K562 (cell line): ENCODE measurements around the gene SBNO1. TPM values are rescaled to one million over a fixed set of nuclear protein-coding genes. Genes with fewer than 3 reads are reported as not detected.

Source experiments
- ATAC-seq: fragments of 200-7000 bp; cut with Tn5 transposase; 3 replicates; pipeline ENCODE4 v1.9.1; 2020; ENCODE audit warnings: moderate library complexity
- BruUV-seq: library from RNA; stranded (reverse); fragments of 400-500 nt; replicated peaks from 2 replicates; lab custom pipeline; 2021; lab: Mats Ljungman, UMichigan
- CTCF ChIA-PET: fragments of 300-600 bp; formaldehyde crosslinking; extraction: SDS; loops from one replicate; lab custom pipeline; 2021; ENCODE audit warnings: low intra/inter-chr PET ratio; lab: Yijun Ruan, JAX
- POLR2A ChIA-PET: fragments of 300-600, 350-650 bp; sonication (Branson Sonifier 250); formaldehyde crosslinking; extraction: SDS; loops from one replicate; lab custom pipeline; 2021; ENCODE audit warnings: antibody characterized with exemption, inconsistent platforms; lab: Yijun Ruan, JAX
- DNase-seq, 4 experiments: peaks; one replicate each; pipeline versions ENCODE4 v3.0.0 to v3.0.0-alpha.2; 2011 to 2018; ENCODE audit warnings: low spot score in 3 of 4, mixed read lengths in 3 of 4; ENCODE audit errors: extremely low read depth in 1 of 4
- FAIRE-seq: peaks from 2 replicates; lab custom pipeline; 2011; peaks lifted over from hg19 to GRCh38; lab: Jason Lieb, UNC
- H2AFZ ChIP-seq: 2 replicates; pipeline ENCODE4 v1.6.0; 2011; ENCODE audit warnings: low read depth, low read length, control low read depth, inconsistent platforms
- H3K27ac ChIP-seq: fragments of 200-600 bp; 3 replicates; pipeline ENCODE4 v1.8.0; 2011; ENCODE audit warnings: low read depth, mild to moderate bottlenecking, control low read depth, inconsistent platforms, low read length, moderate library complexity, mixed read lengths; ENCODE audit errors: extremely low read depth
- H3K27me3 ChIP-seq, 2 experiments: fragments of 300-600 bp in 1 of 2; 2 replicates in 1 of 2; 3 replicates in 1 of 2; pipeline versions ENCODE4 v1.6.0 to v1.8.0; 2011; ENCODE audit warnings: inconsistent platforms in 2 of 2, low read length in 2 of 2, mild to moderate bottlenecking in 1 of 2, mixed read lengths in 1 of 2, moderate library complexity in 1 of 2; ENCODE audit not compliant: control insufficient read depth in 2 of 2, insufficient read depth in 2 of 2
- H3K36me3 ChIP-seq: fragments of 300-600 bp; 3 replicates; pipeline ENCODE4 v1.8.0; 2011; ENCODE audit warnings: mild to moderate bottlenecking, low read length, inconsistent platforms; ENCODE audit not compliant: control insufficient read depth, insufficient read depth
- H3K4me1 ChIP-seq, 2 experiments: fragments of 200-600 bp in 1 of 2; replicated peaks in 1 of 2; 2 replicates in 1 of 2; 3 replicates in 1 of 2; pipeline versions ENCODE4 v1.5.1 to v1.8.0; 2011; ENCODE audit warnings: inconsistent platforms in 2 of 2, low read length in 2 of 2, mild to moderate bottlenecking in 1 of 2, mixed read lengths in 1 of 2, moderate library complexity in 1 of 2; ENCODE audit not compliant: control insufficient read depth in 2 of 2, insufficient read depth in 2 of 2
- H3K4me2 ChIP-seq: 2 replicates; pipeline ENCODE4 v1.6.1; 2011; ENCODE audit warnings: low read length, control low read depth, inconsistent platforms, mixed read lengths; ENCODE audit not compliant: insufficient read depth
- H3K4me3 ChIP-seq: fragments of 200-600 bp; sonication (generic), shearing (Covaris generic); 2 replicates; pipeline ENCODE4 v1.5.1; 2016; ENCODE audit warnings: control low read depth, inconsistent platforms
- H3K79me2 ChIP-seq: fragments of 200-600 bp; 3 replicates; pipeline ENCODE4 v1.8.0; 2011; ENCODE audit warnings: low read length, inconsistent platforms; ENCODE audit not compliant: control insufficient read depth, insufficient read depth
- H3K9ac ChIP-seq, 2 experiments: 2 replicates each; pipeline versions ENCODE4 v1.6.0 to v1.6.1; 2011; ENCODE audit warnings: low read depth in 2 of 2, low read length in 2 of 2, control low read depth in 1 of 2, inconsistent platforms in 1 of 2, mild to moderate bottlenecking in 1 of 2, mixed read lengths in 1 of 2; ENCODE audit not compliant: insufficient read depth in 1 of 2
- H3K9me1 ChIP-seq: one replicate; pipeline ENCODE4 v1.6.0; 2011; ENCODE audit warnings: inconsistent platforms, mild to moderate bottlenecking, low read length, moderate library complexity; ENCODE audit not compliant: control insufficient read depth, insufficient read depth
- H3K9me3 ChIP-seq: replicated peaks from 2 replicates; pipeline ENCODE4 v1.5.1; 2011; ENCODE audit warnings: low read depth, low read length, inconsistent platforms; ENCODE audit not compliant: control insufficient read depth, insufficient read depth
- H4K20me1 ChIP-seq: replicated peaks from 2 replicates; pipeline ENCODE4 v1.6.1; 2011; ENCODE audit warnings: low read length, inconsistent platforms, mixed read lengths; ENCODE audit not compliant: control insufficient read depth, insufficient read depth
- ATF7 ChIP-seq: fragments of 450-650 bp; IDR thresholded peaks from 2 replicates; pipeline ENCODE4 v1.7.1; 2014; ENCODE audit warnings: mild to moderate bottlenecking, moderate library complexity
- CBFB ChIP-seq: sonication (generic); formaldehyde crosslinking; IDR thresholded peaks from 2 replicates; pipeline ENCODE4 v1.4.0; 2020; ENCODE audit warnings: mild to moderate bottlenecking, missing genetic modification reagents
- EGR1 ChIP-seq: fragments of 450-650 bp; conservative IDR thresholded peaks from 2 replicates; pipeline ENCODE4 v1.6.1; 2017; ENCODE audit warnings: mild to moderate bottlenecking
- HLTF ChIP-seq: fragments of 450-650 bp; IDR thresholded peaks from 2 replicates; pipeline ENCODE4 v1.6.1; 2016
- HNRNPLL ChIP-seq: fragments of 200-400 bp; formaldehyde crosslinking; IDR thresholded peaks from 2 replicates; pipeline ENCODE4 v1.6.1; 2017; ENCODE audit warnings: low read length, low read depth, mild to moderate bottlenecking; ENCODE audit not compliant: poor library complexity, severe bottlenecking
- PCBP1 ChIP-seq: fragments of 200-400 bp; formaldehyde crosslinking; IDR thresholded peaks from 2 replicates; pipeline ENCODE4 v1.6.1; 2018; ENCODE audit warnings: mild to moderate bottlenecking, low read depth, low read length; ENCODE audit not compliant: poor library complexity, severe bottlenecking
- SIN3A ChIP-seq, 2 experiments: fragments of 150-350 bp in 1 of 2; IDR thresholded peaks; 2 replicates each; pipeline ENCODE4 v1.6.1; 2011 to 2016; ENCODE audit warnings: borderline replicate concordance in 2 of 2, low read depth in 2 of 2, low read length in 2 of 2, mild to moderate bottlenecking in 2 of 2, moderate library complexity in 2 of 2; ENCODE audit not compliant: control insufficient read depth in 1 of 2
- TCF7L2 ChIP-seq: fragments of 150-350 bp; IDR thresholded peaks from 2 replicates; pipeline ENCODE4 v1.6.1; 2016; ENCODE audit warnings: low read depth, mild to moderate bottlenecking, low read length, moderate library complexity
- ZBTB1 ChIP-seq: sonication (generic); formaldehyde crosslinking; IDR thresholded peaks from 2 replicates; pipeline ENCODE4 v1.8.1; 2023; ENCODE audit warnings: missing genetic modification reagents, low read depth, mild to moderate bottlenecking, borderline replicate concordance
- WGBS: fragments of 100-300 bp; shearing (Covaris generic); methylation state at CpG from one replicate; pipeline ENCODE4 v1.1.6; 2016; ENCODE audit warnings: low coverage, mixed read lengths; ENCODE audit not compliant: insufficient coverage; ENCODE audit errors: missing lambda C conversion rate; 5-methylcytosine and 5-hydroxymethylcytosine counted together
- in situ Hi-C: fragments of 300-500 bp; cut with MboI; formaldehyde crosslinking; loops from 4 replicates; pipeline ENCODE4 v1.15.0; 2018; ENCODE audit warnings: inconsistent platforms, mixed read lengths
- intact Hi-C: fragments of 100-400 bp; cut with micrococcal nuclease; formaldehyde crosslinking; loops from 2 replicates; pipeline ENCODE4 v1.14.2; 2022
- polyA plus RNA-seq, 8 experiments: library from polyadenylated mRNA; depleted of rRNA in 4 of 8; stranded (reverse) in 5 of 8; unstranded in 3 of 8; fragments of >200 nt; fragmentation: Nextera tagmentation in 2 of 8; fragmentation: Illumina TruSeq in 1 of 8; extraction: Ambion mirVana in 2 of 8; extraction: Trizol in 1 of 8; gene quantifications; 2 replicates each; pipeline versions ENCODE4 v1.2.1 to v1.2.3, GENCODE V29; 2011 to 2014; ENCODE audit warnings: inconsistent platforms in 1 of 8, missing spikeins in 1 of 8
- total RNA-seq, 7 experiments: library from RNA; depleted of rRNA in 6 of 7; stranded (reverse); fragments of >200 nt in 6 of 7; fragmentation: Illumina TruSeq in 2 of 7; extraction: Trizol in 2 of 7; gene quantifications; 2 replicates each; pipeline versions ENCODE4 v1.2.1 to v1.2.3, GENCODE V29; 2011 to 2021; ENCODE audit warnings: low replicate concordance in 1 of 7
- TF ChIP-seq, protein P1 (sequence below): fragments of 450-650 bp; IDR thresholded peaks from 2 replicates; pipeline ENCODE4 v1.6.1; 2017; ENCODE audit warnings: antibody characterized with exemption
- TF ChIP-seq, protein P2 (sequence below): sonication (generic); formaldehyde crosslinking; IDR thresholded peaks from 2 replicates; pipeline ENCODE4 v1.9.0; 2022; ENCODE audit warnings: mild to moderate bottlenecking, missing genetic modification reagents
- TF ChIP-seq, protein P3 (sequence below): fragments of 200-800 bp; sonication (Bioruptor generic); IDR thresholded peaks from 2 replicates; pipeline ENCODE4 v1.6.1; 2016; ENCODE audit warnings: missing genetic modification characterization, missing compliant biosample characterization

Gene SBNO1
- total and polyA plus RNA-seq, 9 of the 15 experiments (the other 6 are each of a cell fraction or from before 2014, with no cell fraction given) = 14.9 to 77.1 (median 35.9) TPM

DNA sequence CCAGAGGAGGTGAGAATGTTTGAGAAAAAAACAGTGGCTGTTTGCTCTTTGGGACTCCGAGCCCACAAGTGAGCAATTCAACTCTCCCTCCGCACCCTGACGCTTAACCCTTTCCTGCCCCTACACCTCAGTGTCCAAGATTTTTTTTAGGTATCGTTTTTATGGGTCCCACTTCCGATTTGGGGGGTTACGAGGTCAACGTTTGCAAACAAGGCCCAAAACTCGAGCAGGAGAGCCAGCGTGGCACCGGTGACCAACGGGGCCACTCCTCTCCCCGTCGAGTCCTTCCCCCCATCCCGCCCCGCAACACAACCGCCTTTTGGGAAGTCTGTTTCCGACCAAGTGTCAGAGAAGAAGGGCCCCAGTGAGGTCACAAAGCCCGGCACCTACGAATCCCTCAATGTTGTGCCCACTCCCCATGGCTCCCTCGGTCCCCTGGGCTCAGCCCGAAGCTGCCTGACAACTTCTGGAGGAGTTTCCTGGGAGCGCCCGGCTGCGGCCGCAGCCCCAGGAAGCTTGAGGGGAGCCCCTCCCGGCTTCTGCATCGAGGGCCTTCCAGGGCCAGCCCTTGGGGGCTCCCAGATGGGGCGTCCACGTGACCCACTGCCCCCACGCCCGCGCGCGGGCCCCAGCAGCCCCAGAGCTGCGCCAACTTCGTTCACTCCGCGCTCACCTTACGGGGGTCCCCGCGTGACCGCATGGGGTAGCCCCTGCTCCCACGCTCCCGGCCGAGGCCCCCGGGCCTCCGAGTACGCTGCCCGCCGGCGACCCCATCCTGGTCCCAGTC is 94.2 kb downstream of the SBNO1 start:
- peak; percentile 11 for FAIRE-seq
- no peaks in the 10 kb centered on the region for H3K27me3 ChIP-seq
- H3K4me3 ChIP-seq = peak overlapping the region; percentile 63
- BruUV-seq = TSS peak; percentile 66
- peaks cover 16% of the 10 kb centered on the region; the same call in 1 of the 3 replicates for H3K36me3 ChIP-seq
- H3K9ac ChIP-seq = peak overlapping the region; percentile 59 to 97
- CTCF ChIA-PET = interaction anchor here (0.6 to 1.6 kb wide), 4 partner anchors 114 to 535 kb away, joined by 3 to 7 read pairs (median 4); partner anchors contain the start of genes DDX55 and KMT5A
- WGBS = 6% methylated on average over 45 of the region's 51 CpGs
- H3K9me3 ChIP-seq = no peaks in the 10 kb centered on the region
- peak in 3 of 4 experiments; percentile 32 to 73 (median 66) for DNase-seq
- peak; percentile 8 for ATAC-seq
- in situ Hi-C loops (no loop called here), intact Hi-C loops (loop anchor here (2.0 kb wide), 1 partner anchor 332 kb away; the partner anchor contains the start of gene DDX55)
- H3K4me2 ChIP-seq = peak overlapping the region; percentile 55
- peak overlapping the region; percentile 45; the same call in 2 of the 3 replicates for H3K27ac ChIP-seq
- POLR2A ChIA-PET = interaction anchor here (0.6 to 1.2 kb wide), 4 partner anchors 24 to 121 kb away, joined by 3 to 9 read pairs (median 4); partner anchors contain the start of genes MPHOSPH9 and MTRFR
- no peaks in the 10 kb centered on the region for H3K9me1 ChIP-seq
- H2AFZ ChIP-seq = peak overlapping the region; percentile 82
- peaks cover 27% of the 10 kb centered on the region for H3K79me2 ChIP-seq
- no peaks in the 10 kb centered on the region for H4K20me1 ChIP-seq
- H3K4me1 ChIP-seq = peaks cover 6 to 44% of the 10 kb centered on the region in 2 experiments; a peak in 2 of 5 replicates
- peak; percentile 38 for TF ChIP-seq HNRNPLL
- peak in 1 of 2 experiments; percentile 26; a peak in 1 of 4 replicates for TF ChIP-seq SIN3A (IDR thresholded peaks at IDR 0.05; ENCODE audit: borderline replicate concordance in 2 of 2, control insufficient read depth in 1 of 2, low read depth in 2 of 2, low read length in 2 of 2)
- TF ChIP-seq ZBTB1 (CRISPR knock-in tag) = no peak
- TF ChIP-seq, protein P1, sequence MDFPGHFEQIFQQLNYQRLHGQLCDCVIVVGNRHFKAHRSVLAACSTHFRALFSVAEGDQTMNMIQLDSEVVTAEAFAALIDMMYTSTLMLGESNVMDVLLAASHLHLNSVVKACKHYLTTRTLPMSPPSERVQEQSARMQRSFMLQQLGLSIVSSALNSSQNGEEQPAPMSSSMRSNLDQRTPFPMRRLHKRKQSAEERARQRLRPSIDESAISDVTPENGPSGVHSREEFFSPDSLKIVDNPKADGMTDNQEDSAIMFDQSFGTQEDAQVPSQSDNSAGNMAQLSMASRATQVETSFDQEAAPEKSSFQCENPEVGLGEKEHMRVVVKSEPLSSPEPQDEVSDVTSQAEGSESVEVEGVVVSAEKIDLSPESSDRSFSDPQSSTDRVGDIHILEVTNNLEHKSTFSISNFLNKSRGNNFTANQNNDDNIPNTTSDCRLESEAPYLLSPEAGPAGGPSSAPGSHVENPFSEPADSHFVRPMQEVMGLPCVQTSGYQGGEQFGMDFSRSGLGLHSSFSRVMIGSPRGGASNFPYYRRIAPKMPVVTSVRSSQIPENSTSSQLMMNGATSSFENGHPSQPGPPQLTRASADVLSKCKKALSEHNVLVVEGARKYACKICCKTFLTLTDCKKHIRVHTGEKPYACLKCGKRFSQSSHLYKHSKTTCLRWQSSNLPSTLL = no peak
- TF ChIP-seq, protein P2, sequence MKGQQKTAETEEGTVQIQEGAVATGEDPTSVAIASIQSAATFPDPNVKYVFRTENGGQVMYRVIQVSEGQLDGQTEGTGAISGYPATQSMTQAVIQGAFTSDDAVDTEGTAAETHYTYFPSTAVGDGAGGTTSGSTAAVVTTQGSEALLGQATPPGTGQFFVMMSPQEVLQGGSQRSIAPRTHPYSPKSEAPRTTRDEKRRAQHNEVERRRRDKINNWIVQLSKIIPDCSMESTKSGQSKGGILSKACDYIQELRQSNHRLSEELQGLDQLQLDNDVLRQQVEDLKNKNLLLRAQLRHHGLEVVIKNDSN (CRISPR knock-in tag) = peak; percentile 68
- no peak for TF ChIP-seq ATF7
- TF ChIP-seq TCF7L2 = no peak
- peak; percentile 11 for TF ChIP-seq PCBP1
- TF ChIP-seq HLTF = no peak
- no peak for TF ChIP-seq CBFB (CRISPR knock-in tag)
- TF ChIP-seq, protein P3, sequence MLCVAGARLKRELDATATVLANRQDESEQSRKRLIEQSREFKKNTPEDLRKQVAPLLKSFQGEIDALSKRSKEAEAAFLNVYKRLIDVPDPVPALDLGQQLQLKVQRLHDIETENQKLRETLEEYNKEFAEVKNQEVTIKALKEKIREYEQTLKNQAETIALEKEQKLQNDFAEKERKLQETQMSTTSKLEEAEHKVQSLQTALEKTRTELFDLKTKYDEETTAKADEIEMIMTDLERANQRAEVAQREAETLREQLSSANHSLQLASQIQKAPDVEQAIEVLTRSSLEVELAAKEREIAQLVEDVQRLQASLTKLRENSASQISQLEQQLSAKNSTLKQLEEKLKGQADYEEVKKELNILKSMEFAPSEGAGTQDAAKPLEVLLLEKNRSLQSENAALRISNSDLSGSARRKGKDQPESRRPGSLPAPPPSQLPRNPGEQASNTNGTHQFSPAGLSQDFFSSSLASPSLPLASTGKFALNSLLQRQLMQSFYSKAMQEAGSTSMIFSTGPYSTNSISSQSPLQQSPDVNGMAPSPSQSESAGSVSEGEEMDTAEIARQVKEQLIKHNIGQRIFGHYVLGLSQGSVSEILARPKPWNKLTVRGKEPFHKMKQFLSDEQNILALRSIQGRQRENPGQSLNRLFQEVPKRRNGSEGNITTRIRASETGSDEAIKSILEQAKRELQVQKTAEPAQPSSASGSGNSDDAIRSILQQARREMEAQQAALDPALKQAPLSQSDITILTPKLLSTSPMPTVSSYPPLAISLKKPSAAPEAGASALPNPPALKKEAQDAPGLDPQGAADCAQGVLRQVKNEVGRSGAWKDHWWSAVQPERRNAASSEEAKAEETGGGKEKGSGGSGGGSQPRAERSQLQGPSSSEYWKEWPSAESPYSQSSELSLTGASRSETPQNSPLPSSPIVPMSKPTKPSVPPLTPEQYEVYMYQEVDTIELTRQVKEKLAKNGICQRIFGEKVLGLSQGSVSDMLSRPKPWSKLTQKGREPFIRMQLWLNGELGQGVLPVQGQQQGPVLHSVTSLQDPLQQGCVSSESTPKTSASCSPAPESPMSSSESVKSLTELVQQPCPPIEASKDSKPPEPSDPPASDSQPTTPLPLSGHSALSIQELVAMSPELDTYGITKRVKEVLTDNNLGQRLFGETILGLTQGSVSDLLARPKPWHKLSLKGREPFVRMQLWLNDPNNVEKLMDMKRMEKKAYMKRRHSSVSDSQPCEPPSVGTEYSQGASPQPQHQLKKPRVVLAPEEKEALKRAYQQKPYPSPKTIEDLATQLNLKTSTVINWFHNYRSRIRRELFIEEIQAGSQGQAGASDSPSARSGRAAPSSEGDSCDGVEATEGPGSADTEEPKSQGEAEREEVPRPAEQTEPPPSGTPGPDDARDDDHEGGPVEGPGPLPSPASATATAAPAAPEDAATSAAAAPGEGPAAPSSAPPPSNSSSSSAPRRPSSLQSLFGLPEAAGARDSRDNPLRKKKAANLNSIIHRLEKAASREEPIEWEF = no peak
- TF ChIP-seq EGR1 = 0 out of 2 replicates have a peak, but pooled peaks have one; percentile 20
